Neural cell (in vitro differentiated cells): ENCODE data around the gene NAA15. TPM values are rescaled to one million over a fixed set of nuclear protein-coding genes. Genes with fewer than 3 reads are reported as not detected.

Source experiments
- H2AFZ ChIP-seq: fragments of 200-600, 300-800 bp; sonication (generic), shearing (Covaris generic); 2 replicates; pipeline ENCODE4 v1.6.0; 2014; ENCODE audit warnings: low read depth, mild to moderate bottlenecking, antibody characterized with exemption, low read length, moderate library complexity
- H3F3A ChIP-seq: fragments of 200-600 bp; shearing (Covaris generic); 2 replicates; pipeline ENCODE4 v1.6.1; 2016; ENCODE audit warnings: mild to moderate bottlenecking, moderate library complexity, mixed read lengths, antibody characterized with exemption, low read length; ENCODE audit not compliant: insufficient read depth, poor library complexity, severe bottlenecking
- H3K27ac ChIP-seq: fragments of 200-600, 300-800 bp; sonication (generic), shearing (Covaris generic); 2 replicates; pipeline ENCODE4 v1.5.1; 2014; ENCODE audit warnings: mild to moderate bottlenecking, low read length, moderate library complexity
- H3K27me3 ChIP-seq: fragments of 300-800, 200-600 bp; sonication (generic), shearing (Covaris generic); 2 replicates; pipeline ENCODE4 v1.6.0; 2014; ENCODE audit warnings: mild to moderate bottlenecking, low read depth, low read length, moderate library complexity; ENCODE audit not compliant: insufficient read depth
- H3K36me3 ChIP-seq: fragments of 300-800, 200-600 bp; sonication (generic), shearing (Covaris generic); 2 replicates; pipeline ENCODE4 v1.5.1; 2014; ENCODE audit warnings: mild to moderate bottlenecking, antibody characterized with exemption, low read length, moderate library complexity; ENCODE audit not compliant: insufficient read depth
- H3K4me2 ChIP-seq: fragments of 300-800, 200-600 bp; sonication (generic), shearing (Covaris generic); 2 replicates; pipeline ENCODE4 v1.6.0; 2014; ENCODE audit warnings: mild to moderate bottlenecking, low read length
- H3K4me3 ChIP-seq: fragments of 300-800, 200-600 bp; sonication (generic), shearing (Covaris generic); 2 replicates; pipeline ENCODE4 v1.5.1; 2014; ENCODE audit warnings: mild to moderate bottlenecking, low read length, moderate library complexity
- H3K79me2 ChIP-seq: fragments of 200-600 bp; shearing (Covaris generic); replicated peaks from 2 replicates; pipeline ENCODE4 v1.6.0; 2014; ENCODE audit warnings: mild to moderate bottlenecking, low read length, moderate library complexity; ENCODE audit not compliant: insufficient read depth
- H3K9ac ChIP-seq: fragments of 300-800, 200-600 bp; sonication (generic), shearing (Covaris generic); 2 replicates; pipeline ENCODE4 v1.6.1; 2016; ENCODE audit warnings: mild to moderate bottlenecking, low read length, mixed read lengths
- H3K9me2 ChIP-seq: fragments of 200-600 bp; shearing (Covaris generic); 2 replicates; pipeline ENCODE4 v1.6.1; 2016; ENCODE audit warnings: mild to moderate bottlenecking, low read length, mixed read lengths; ENCODE audit not compliant: insufficient read depth
- H3K9me3 ChIP-seq: fragments of 200-600, 300-800 bp; sonication (generic), shearing (Covaris generic); 2 replicates; pipeline ENCODE4 v1.6.1; 2016; ENCODE audit warnings: mild to moderate bottlenecking, mixed run types, low read length, moderate library complexity, mixed read lengths
- H4K20me1 ChIP-seq: fragments of 200-600 bp; shearing (Covaris generic); 2 replicates; pipeline ENCODE4 v1.6.1; 2016; ENCODE audit warnings: mild to moderate bottlenecking, mixed run types; ENCODE audit not compliant: insufficient read depth
- CTCF ChIP-seq: fragments of 450-650 bp; IDR thresholded peaks from 2 replicates; pipeline ENCODE4 v1.5.1; 2014; ENCODE audit warnings: antibody characterized with exemption, mild to moderate bottlenecking, moderate library complexity; ENCODE audit not compliant: poor library complexity, severe bottlenecking
- EP300 ChIP-seq: fragments of 450-650 bp; conservative IDR thresholded peaks from 2 replicates; pipeline ENCODE4 v1.6.1; 2014; ENCODE audit warnings: antibody characterized with exemption, mild to moderate bottlenecking, moderate library complexity; ENCODE audit not compliant: poor library complexity, severe bottlenecking
- EZH2 ChIP-seq: fragments of 200-600, 300-800 bp; shearing (Covaris generic), sonication (generic); IDR thresholded peaks from 2 replicates; pipeline ENCODE4 v1.6.1; 2014; ENCODE audit warnings: antibody characterized with exemption, low read length, borderline replicate concordance, mild to moderate bottlenecking; ENCODE audit not compliant: insufficient read depth, poor library complexity, severe bottlenecking
- MXI1 ChIP-seq: fragments of 450-650 bp; conservative IDR thresholded peaks from 2 replicates; pipeline ENCODE4 v1.6.1; 2014; ENCODE audit warnings: antibody characterized with exemption, mild to moderate bottlenecking; ENCODE audit not compliant: poor library complexity, severe bottlenecking
- POLR2AphosphoS5 ChIP-seq: IDR thresholded peaks from 2 replicates; pipeline ENCODE4 v1.6.1; 2012
- RAD21 ChIP-seq: fragments of 450-650 bp; conservative IDR thresholded peaks from 2 replicates; pipeline ENCODE4 v1.6.1; 2014; ENCODE audit warnings: antibody characterized with exemption, mild to moderate bottlenecking, moderate library complexity
- REST ChIP-seq: IDR thresholded peaks from 2 replicates; pipeline ENCODE4 v1.6.1; 2012; ENCODE audit warnings: borderline replicate concordance
- SMC3 ChIP-seq: fragments of 450-650 bp; conservative IDR thresholded peaks from 2 replicates; pipeline ENCODE4 v1.6.1; 2014; ENCODE audit warnings: antibody characterized with exemption, mild to moderate bottlenecking, moderate library complexity; ENCODE audit not compliant: poor library complexity
- TAF1 ChIP-seq: IDR thresholded peaks from 2 replicates; pipeline ENCODE4 v1.6.1; 2012; ENCODE audit warnings: low read depth
- polyA plus RNA-seq: library from polyadenylated mRNA; depleted of rRNA; stranded (reverse); fragments of >200 nt; gene quantifications from 2 replicates; pipeline ENCODE4 v1.2.3, GENCODE V29; 2014

Gene NAA15
- polyA plus RNA-seq, 1 donor from 2014 or later = 12.5 TPM

GRCh38 chr4:139367421-139368090, 66.3 kb downstream of the NAA15 start:
- Histone ChIP-seq H3F3A (no peaks in the 10 kb centered on the region), H3K27me3 (no peaks in the 10 kb centered on the region), H3K79me2 (no peaks in the 10 kb centered on the region), H2AFZ (no peak overlapping the region), H3K4me3 (no peak overlapping the region), H3K9me2 (no peaks in the 10 kb centered on the region), H4K20me1 (no peaks in the 10 kb centered on the region), H3K9ac (no peak overlapping the region), H3K9me3 (no peaks in the 10 kb centered on the region), H3K4me2 (no peak overlapping the region), H3K27ac (no peak overlapping the region), H3K36me3 (no peaks in the 10 kb centered on the region)
- no peak for TF ChIP-seq MXI1
- TF ChIP-seq EZH2 = no peak
- TF ChIP-seq CTCF = no peak
- TF ChIP-seq TAF1 = no peak
- no peak for TF ChIP-seq RAD21
- TF ChIP-seq SMC3 = no peak
- TF ChIP-seq EP300 = no peak
- TF ChIP-seq POLR2AphosphoS5 = no peak
- no peak for TF ChIP-seq REST

- H3K79me2 ChIP-seq = no peaks in the 10 kb centered on the region
- H3K4me2 ChIP-seq = no peak overlapping the region
- no peak overlapping the region for H3K9ac ChIP-seq
- no peaks in the 10 kb centered on the region for H4K20me1 ChIP-seq
- no peaks in the 10 kb centered on the region for H3F3A ChIP-seq
- H3K36me3 ChIP-seq = no peaks in the 10 kb centered on the region
- no peaks in the 10 kb centered on the region for H3K9me2 ChIP-seq
- H3K4me3 ChIP-seq = no peak overlapping the region
- H3K9me3 ChIP-seq = no peaks in the 10 kb centered on the region
- H3K27ac ChIP-seq = no peak overlapping the region
- no peak overlapping the region for H2AFZ ChIP-seq
- no peak for TF ChIP-seq POLR2AphosphoS5
- no peak for TF ChIP-seq EP300
- TF ChIP-seq SMC3 = no peak
- TF ChIP-seq TAF1 = no peak
- TF ChIP-seq MXI1 = no peak
- TF ChIP-seq RAD21 = no peak
- no peak for TF ChIP-seq EZH2
- no peak for TF ChIP-seq CTCF
- TF ChIP-seq REST = no peak
- no peaks in the 10 kb centered on the region for H3K27me3 ChIP-seq
These were observed 67.7 kb downstream of the NAA15 start for GRCh38 chr4:139368998-139369397.
